Measurements from ENCODE around the gene AOPEP.

The AOPEP gene

DNA sequence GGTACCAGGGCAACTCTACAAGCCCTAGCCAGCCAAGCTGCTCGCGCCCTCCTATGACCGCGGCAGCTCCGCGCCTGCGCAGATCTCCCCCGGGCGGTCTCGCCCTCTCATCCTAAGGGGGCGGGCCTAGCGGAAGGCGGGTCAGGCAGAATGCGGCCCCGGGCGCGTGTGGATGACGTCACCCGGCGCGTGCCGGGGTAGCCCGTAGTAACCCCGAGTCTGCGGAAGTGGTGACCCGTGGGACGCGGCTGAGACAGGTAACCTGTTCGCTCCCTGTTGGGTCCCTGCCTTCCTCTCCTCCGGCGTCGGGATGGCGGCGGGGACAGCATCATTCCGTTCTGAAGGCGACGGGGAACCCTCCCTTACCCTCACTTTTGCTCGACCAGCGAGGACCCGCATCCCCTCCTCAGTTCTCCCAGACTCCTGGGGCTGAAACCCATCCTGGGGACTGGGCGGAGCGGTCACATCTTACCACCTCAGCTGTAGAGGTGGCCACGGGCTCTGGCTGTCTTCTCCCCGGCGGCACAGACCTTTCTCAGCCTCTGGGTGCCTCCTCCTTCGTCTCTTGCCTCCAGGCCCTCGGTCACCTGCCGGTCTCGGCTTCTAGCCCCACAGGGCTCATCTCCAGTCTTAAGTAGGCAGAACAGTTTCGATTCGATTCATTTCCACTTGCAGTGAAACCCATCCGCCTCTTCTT is at the start of gene AOPEP:
Gene AOPEP, plus strand, starts transcription at position 205 of the 697 bp plus-strand sequence. CDS start 33,085 bp downstream, outside the sequence.
- peak; percentile 100 for DNase-seq (ENCODE audit: low read depth)

DNA sequence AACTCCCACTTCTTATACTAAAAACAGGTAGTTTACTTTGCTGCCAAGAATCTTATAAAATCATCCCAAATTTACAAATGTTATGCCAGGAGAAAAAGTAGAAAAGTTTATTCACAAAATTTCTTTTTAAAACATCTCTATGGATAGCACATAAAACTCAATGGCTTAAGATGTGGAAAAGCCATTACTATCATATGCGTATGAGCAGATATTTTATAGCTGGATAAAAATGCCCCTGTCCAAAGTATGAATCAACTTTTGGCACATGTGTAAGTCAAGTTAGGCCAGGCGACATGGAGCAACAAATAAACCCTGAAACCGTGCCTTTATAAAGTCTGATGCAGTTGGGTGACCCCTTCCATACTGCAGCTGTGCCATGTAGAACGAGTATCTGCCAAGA is 48.6 kb upstream of the AOPEP start:
- no peak for DNase-seq (ENCODE audit: low read depth)

GRCh38 chr9:94679587-94679986 is 46.9 kb upstream of the AOPEP start:
- no peak for DNase-seq (ENCODE audit: low read depth)

DNA sequence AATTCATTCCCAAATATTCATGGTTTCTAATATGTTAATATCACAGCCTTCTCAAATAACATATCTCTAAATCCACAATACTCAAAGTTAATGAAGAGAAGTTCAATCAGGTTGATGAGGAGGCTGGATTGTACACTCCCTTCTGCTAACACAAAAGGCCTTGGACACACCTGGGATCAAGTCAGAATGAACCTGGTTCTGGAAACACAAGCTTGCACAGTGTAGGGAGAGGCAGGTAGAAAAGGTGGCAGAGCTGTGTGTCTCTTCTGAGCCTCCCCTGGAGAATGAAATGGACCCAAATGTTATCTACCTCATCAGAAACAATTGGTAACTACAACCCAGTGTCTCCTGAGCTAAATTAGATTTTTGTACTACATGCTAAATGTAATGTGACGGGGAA is 46.5 kb upstream of the AOPEP start:
- DNase-seq (ENCODE audit: low read depth): no peak

DNA sequence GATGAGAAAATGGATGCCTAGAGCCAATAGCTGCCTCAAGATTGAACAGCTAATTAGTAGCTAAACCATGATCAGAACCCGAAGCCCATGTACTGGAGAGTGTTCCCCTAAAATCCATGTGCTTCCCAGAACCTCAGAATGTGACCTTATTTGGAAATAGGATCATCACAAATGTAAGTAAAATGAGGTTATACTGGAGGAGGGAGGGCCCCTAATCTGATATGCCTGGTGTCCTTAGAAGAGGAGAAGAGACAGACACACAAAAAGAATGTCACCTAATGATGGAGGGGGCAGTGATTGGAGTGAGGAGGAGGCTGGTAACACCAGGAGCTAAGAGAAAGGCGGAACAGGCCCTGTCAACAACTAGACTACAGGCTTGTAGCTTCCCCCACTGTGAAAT is 45.9 kb upstream of the AOPEP start:
- no peak for DNase-seq (ENCODE audit: low read depth)

- DNase-seq (ENCODE audit: low read depth): peak; percentile 20
These were observed 45.0 kb upstream of the AOPEP start for GRCh38 chr9:94681508-94681907.

DNA sequence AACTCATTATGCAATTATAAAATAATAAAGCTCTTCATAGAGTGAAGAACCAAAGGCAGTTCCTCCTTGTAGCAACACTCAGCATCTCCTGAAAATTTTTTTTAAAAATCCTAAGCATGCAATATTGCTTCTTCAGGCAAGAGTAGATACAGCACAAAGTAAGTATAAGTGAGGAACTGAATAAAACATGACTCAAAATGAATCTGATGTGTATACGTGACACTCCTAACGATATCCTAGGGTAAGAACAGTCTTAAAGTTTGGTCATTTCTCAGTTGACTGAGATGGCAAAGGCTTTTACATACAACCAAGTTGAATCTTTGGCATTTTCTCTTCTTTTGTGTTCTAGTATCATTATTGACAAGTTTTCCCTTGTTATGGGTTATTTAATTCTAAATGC is 41.1 kb upstream of the AOPEP start:
- no peak for DNase-seq (ENCODE audit: low read depth)

DNA sequence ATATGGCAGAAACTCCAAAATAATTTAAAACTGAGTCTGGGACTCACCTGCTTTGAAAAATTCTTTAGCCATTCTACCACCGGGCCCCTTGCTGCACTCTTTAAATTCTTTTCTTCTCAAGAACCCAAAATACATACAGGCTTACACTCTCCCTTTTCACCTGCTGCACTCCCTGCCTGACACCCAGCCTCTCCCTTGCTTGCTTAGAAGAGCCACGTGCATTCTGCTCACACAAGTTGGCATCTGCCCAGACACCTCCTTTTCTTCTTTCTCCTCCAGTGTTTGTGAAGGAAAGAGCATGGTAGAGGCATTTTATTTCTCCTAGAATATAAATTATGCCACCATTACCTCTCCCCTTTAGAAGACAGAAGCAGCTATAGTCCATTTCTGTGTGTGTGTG is 39.0 kb upstream of the AOPEP start:
- no peak for DNase-seq (ENCODE audit: low read depth)

DNA sequence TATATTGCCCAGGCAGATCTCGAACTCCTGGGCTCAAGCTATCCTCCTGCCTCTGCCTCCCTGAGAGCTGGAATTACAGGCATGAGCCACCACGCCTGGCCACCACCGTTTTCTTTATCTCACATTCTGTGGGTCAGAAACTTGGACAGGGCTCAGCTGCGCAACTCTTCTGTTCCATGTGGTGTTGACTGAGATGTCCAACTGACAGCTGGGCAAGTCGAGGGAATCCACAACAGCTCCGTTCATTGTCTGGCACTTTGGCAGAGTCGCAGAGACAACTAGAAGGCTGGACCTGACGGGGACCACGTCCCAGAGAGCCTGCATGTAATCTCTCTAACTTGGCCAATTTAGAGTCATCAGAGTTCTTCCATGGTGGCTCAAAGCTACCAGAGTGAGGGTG is 36.2 kb upstream of the AOPEP start:
- no peak for DNase-seq (ENCODE audit: low read depth)

DNA sequence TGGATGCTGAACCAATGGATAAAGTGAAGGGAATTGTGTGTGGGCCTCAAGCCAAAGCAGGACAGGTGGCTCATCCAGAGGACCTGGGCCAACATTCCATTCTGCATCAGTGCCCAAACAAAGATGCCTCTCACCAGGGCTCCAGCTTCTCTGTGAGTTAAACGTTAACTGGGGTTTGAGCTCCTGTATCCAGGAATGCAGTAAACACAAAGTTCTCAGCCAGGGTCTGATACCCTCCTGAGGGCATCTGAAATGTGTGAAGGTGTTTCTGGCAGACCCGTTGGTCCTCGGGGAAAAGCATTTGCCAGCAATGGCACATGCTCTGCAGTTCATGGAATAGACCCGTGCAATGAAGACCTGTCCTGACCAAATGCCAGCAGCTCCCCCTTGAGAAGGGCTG is 33.9 kb upstream of the AOPEP start:
- DNase-seq (ENCODE audit: low read depth): no peak

DNA sequence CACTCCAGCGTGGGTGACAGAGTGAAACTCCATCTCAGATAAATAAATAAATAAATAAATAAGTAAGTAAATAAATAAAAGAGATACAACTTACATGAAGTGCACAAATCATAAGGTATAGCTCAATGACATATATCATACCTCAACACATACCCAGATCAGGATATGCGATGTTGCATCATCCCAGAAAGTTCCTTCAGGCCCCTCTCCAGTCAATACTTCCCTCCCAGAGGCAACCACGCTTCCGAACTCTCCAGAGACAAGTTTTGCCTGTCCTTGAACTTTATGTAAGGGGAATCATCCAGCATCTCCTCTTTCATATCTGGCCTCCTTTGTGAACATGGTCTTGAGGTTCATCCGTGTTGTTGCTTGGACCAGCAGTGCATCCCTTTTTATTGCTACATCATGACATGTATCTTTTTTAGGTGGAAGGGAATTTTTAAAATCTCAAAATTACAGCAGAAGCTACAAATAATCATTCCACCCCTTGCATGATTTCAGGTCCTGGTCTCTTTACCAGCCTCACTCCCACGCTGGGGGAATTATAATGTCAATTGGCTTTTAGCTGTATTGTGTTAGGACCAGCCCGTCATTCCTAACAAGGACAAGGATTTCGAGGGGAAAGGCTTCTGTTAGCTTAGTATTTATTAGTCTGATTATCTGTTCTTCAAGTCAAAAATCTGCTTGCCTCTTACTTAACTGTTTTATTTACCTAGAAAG is 32.9 kb upstream of the AOPEP start:
- DNase-seq (ENCODE audit: low read depth): no peak

- no peak for DNase-seq (ENCODE audit: low read depth)
These were observed 30.0 kb upstream of the AOPEP start for GRCh38 chr9:94696545-94696944.

DNA sequence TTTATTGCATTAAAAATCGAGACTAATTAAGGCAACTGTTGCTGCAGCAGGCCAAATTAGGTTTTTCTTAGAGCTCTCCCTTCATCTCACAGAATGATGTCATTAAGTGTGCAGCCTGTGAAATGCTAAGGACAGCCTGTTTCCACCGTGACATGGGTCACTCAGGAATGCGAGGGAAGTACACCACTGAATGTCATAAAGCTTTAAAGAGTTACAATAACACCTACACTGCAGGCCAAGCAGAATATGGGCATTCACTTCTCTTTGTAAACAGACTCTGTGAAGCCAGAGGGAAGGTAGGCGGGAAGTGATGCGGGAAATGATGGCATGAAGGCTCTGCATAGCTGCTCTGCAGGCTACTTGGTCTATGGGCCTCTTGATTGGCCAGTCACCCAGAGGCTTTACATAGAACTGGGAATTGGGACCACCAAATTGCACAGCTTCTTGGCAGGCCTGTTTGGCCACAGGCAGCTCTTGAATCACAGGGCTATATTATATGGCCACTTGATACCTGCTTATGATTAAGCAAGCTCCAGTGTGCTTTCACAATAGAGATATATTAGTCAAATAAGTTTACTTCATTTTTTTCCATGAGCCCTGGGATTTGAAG is 28.4 kb upstream of the AOPEP start:
- no peak for DNase-seq (ENCODE audit: low read depth)

DNA sequence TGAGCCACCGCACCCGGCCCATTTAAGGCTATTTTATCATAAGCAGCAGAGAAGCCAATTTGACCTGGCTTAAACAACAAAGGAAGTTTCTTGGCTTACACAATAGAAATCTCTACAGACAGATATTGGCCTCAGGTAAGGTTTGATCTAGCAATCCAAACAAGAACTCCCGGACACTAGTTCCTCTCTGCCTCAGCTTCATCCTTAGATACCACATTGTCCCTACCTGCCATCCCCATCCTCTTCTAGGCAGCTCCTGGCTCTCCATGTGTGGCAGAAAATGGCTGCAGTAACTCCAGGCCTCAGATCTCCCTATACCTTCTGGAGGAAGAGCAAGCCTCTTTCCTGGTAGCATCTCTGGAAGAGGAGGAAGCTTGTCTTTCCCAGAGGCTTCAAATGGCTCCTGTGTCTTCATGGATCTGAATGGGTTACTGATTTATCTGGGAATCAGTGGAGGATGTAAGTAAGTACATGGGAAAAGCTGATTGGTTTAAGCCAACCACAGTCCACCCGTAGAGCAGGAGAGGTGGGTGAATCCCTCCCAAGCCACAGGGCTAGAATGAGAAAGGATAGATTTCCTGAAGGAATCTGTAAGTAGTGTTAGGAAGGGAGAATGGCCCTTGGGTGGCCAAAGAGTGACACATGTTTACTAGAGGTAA is 26.7 kb upstream of the AOPEP start:
- no peak for DNase-seq (ENCODE audit: low read depth)

DNA sequence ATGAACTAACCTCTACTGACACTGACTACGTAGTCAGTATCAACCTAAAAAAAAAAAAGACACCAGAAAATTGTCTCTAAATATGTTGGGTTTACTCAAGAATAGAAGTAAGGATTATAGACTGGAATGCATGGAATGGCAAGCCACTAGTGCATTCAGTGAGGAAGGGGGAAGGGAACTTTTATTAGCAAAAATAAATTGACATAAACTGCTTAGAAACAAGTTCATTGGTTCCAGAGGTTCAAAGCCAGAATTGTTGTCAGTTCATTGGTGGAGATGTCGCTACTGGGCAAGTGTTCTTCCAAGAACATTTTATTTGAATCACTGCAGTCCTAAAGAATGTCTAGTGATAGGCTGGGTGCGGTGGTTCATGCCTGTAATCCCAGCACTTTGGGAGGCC is 26.1 kb upstream of the AOPEP start:
- DNase-seq (ENCODE audit: low read depth): no peak

- no peak for DNase-seq (ENCODE audit: low read depth)
These were observed 22.9 kb upstream of the AOPEP start for GRCh38 chr9:94703488-94704140.

DNA sequence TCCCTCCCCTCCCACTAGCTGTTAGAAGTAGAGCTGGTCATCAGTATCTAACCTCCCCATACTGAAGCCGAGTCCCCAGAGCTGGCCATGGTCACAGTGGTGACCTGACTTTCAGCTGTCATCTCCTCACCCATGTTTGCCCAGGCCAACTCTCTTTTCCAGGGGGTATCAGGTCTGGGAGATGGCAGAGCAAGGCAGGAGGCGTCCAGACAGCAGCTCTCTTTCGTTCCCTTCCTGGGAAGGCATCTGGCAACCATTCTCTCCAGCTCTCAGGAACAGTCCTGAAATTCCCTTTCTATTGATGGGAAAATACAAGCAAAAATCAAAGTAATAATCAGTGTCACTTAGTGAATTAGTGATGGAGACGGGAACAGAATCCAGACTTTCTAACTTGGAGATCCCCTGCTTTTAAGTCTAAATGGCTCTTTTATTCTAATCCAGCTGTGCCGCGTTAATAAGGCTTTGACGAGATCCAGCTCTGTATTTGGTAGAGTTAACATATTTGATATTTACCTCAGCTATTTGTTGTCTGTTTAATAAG is 21.3 kb upstream of the AOPEP start:
- no peak for DNase-seq (ENCODE audit: low read depth)

- no peak for DNase-seq (ENCODE audit: low read depth)
These were observed 19.6 kb upstream of the AOPEP start for GRCh38 chr9:94706922-94707321.

- DNase-seq (ENCODE audit: low read depth): no peak
These were observed 12.9 kb upstream of the AOPEP start for GRCh38 chr9:94713436-94714215.

- DNase-seq (ENCODE audit: low read depth): no peak
These were observed 12.0 kb upstream of the AOPEP start for GRCh38 chr9:94714494-94714893.

GRCh38 chr9:94717761-94718160 is 8.7 kb upstream of the AOPEP start:
- DNase-seq (ENCODE audit: low read depth): no peak
